GM19455 (cell line): ENCODE results near the gene UMAD1.
A peak's percentile ranks its signal among the peaks of the same experiment; 100 is the strongest.

Experiments
- ATAC-seq: cut with Tn5 transposase; IDR thresholded peaks from one replicate; pipeline ENCODE4 v1.9.1; 2021; ENCODE audit not compliant: unreplicated experiment

Gene UMAD1

GRCh38 chr7:7719236-7719635, 78.7 kb downstream of the UMAD1 start:
- peak; percentile 89 for ATAC-seq

- ATAC-seq: no peak
Observed at GRCh38 chr7:7720193-7720592, 79.6 kb downstream of the UMAD1 start.

GRCh38 chr7:7720750-7721621, 80.4 kb downstream of the UMAD1 start:
- no peak for ATAC-seq

- no peak for ATAC-seq
Observed at GRCh38 chr7:7731732-7732131, 91.2 kb downstream of the UMAD1 start.

- ATAC-seq: no peak
Observed at GRCh38 chr7:7732621-7733281, 92.2 kb downstream of the UMAD1 start.

GRCh38 chr7:7736671-7737070, 96.1 kb downstream of the UMAD1 start:
- ATAC-seq: no peak

GRCh38 chr7:7737674-7738073, 97.1 kb downstream of the UMAD1 start:
- no peak for ATAC-seq

- ATAC-seq: no peak
Observed at GRCh38 chr7:7738177-7738576, 97.6 kb downstream of the UMAD1 start.

- ATAC-seq: no peak
Observed at GRCh38 chr7:7738622-7739021, 98.1 kb downstream of the UMAD1 start.

- ATAC-seq: no peak
Observed at GRCh38 chr7:7739204-7740036, 98.9 kb downstream of the UMAD1 start.

GRCh38 chr7:7740037-7740355, 99.4 kb downstream of the UMAD1 start:
- ATAC-seq: no peak

GRCh38 chr7:7742223-7742622, 101.7 kb downstream of the UMAD1 start:
- no peak for ATAC-seq

GRCh38 chr7:7745258-7745657, 104.7 kb downstream of the UMAD1 start:
- ATAC-seq: no peak

- ATAC-seq: no peak
Observed at GRCh38 chr7:7745966-7746365, 105.4 kb downstream of the UMAD1 start.

- no peak for ATAC-seq
Observed at GRCh38 chr7:7746458-7746857, 105.9 kb downstream of the UMAD1 start.

GRCh38 chr7:7750571-7751242, 110.2 kb downstream of the UMAD1 start:
- no peak for ATAC-seq

- ATAC-seq: no peak
Observed at GRCh38 chr7:7751243-7752092, 110.9 kb downstream of the UMAD1 start.

- no peak for ATAC-seq
Observed at GRCh38 chr7:7756577-7756976, 116.0 kb downstream of the UMAD1 start.

GRCh38 chr7:7757576-7757975, 117.0 kb downstream of the UMAD1 start:
- ATAC-seq: no peak

GRCh38 chr7:7761340-7761973, 120.9 kb downstream of the UMAD1 start:
- ATAC-seq: no peak
